Natural killer cell (primary cell): ENCODE data around the gene BCLAF1. TPM values are rescaled to one million over a fixed set of nuclear protein-coding genes. Genes with fewer than 3 reads are reported as not detected.

ENCODE experiments used
- ATAC-seq, 3 donors: fragments of 150-1000 bp in 2 of 3; fragments of 200-7000 bp in 1 of 3; cut with Tn5 transposase; 1 replicate in 1 of 3; 2 replicates in 2 of 3; pipeline ENCODE4 v1.10.0; 2021; ENCODE audit warnings: mild to moderate bottlenecking in 2 of 3, moderate library complexity in 2 of 3
- DNase-seq, 2 donors: peaks; one replicate each; pipeline versions ENCODE4 v3.0.0 to v3.0.0-alpha.2; 2013 to 2021; ENCODE audit warnings: mixed read lengths in 1 of 2
- H3K27ac ChIP-seq: one replicate; pipeline ENCODE4 v1.5.1; 2013; ENCODE audit warnings: mild to moderate bottlenecking, low read length
- H3K27me3 ChIP-seq: one replicate; pipeline ENCODE4 v1.6.1; 2013; ENCODE audit warnings: low read length; ENCODE audit not compliant: control insufficient read depth, insufficient read depth
- H3K36me3 ChIP-seq: one replicate; pipeline ENCODE4 v1.6.1; 2013; ENCODE audit warnings: low read length; ENCODE audit not compliant: control insufficient read depth, insufficient read depth
- H3K4me1 ChIP-seq: one replicate; pipeline ENCODE4 v1.6.1; 2013; ENCODE audit warnings: low read length; ENCODE audit not compliant: control insufficient read depth, insufficient read depth
- H3K4me3 ChIP-seq: one replicate; pipeline ENCODE4 v1.5.1; 2013; ENCODE audit warnings: low read length
- H3K9me3 ChIP-seq: one replicate; pipeline ENCODE4 v1.6.1; 2013; ENCODE audit warnings: low read length; ENCODE audit not compliant: control insufficient read depth, insufficient read depth
- H3K27ac Mint-ChIP-seq, 2 donors: one replicate each; pipeline ENCODE4 v1.8.0; 2022; ENCODE audit warnings: mild to moderate bottlenecking in 2 of 2, mixed read lengths in 2 of 2, moderate library complexity in 1 of 2
- H3K27me3 Mint-ChIP-seq, 2 donors: one replicate each; pipeline ENCODE4 v1.8.0; 2022; ENCODE audit warnings: low read depth in 2 of 2, mixed read lengths in 2 of 2
- H3K36me3 Mint-ChIP-seq: one replicate; pipeline ENCODE4 v1.8.0; 2022; ENCODE audit warnings: mixed read lengths
- H3K4me1 Mint-ChIP-seq, 2 donors: one replicate each; pipeline ENCODE4 v1.8.0; 2022; ENCODE audit warnings: mixed read lengths in 2 of 2
- H3K4me3 Mint-ChIP-seq: one replicate; pipeline ENCODE4 v1.8.0; 2022; ENCODE audit warnings: mild to moderate bottlenecking, moderate library complexity, mixed read lengths
- H3K9me3 Mint-ChIP-seq, 2 donors: one replicate each; pipeline ENCODE4 v1.8.0; 2022; ENCODE audit warnings: mixed read lengths in 2 of 2
- WGBS: methylation state at CpG from one replicate; pipeline ENCODE4 v1.1.7; 2013; ENCODE audit warnings: missing lambda C conversion rate; ENCODE audit not compliant: insufficient coverage; 5-methylcytosine and 5-hydroxymethylcytosine counted together
- intact Hi-C: fragments of 100-400 bp; cut with micrococcal nuclease; formaldehyde crosslinking; loops from one replicate; pipeline ENCODE4 v1.14.2; 2022
- total RNA-seq, 4 donors: library from RNA; stranded (reverse); fragments of 120-200 nt in 1 of 4; gene quantifications; one replicate each; pipeline versions ENCODE4 v1.2.3 to v1.2.4, GENCODE V29; 2013 to 2022
- TF ChIP-seq, protein P1 (sequence below): fragments of 200-600 bp; IDR thresholded peaks from one replicate; pipeline ENCODE4 v1.8.0; 2022; ENCODE audit warnings: antibody characterized with exemption

Gene BCLAF1
- total RNA-seq, 3 donors from 2014 or later (not counting 1 experiment from before 2014, with no cell fraction given): 391 to 582 (median 465) TPM

DNA sequence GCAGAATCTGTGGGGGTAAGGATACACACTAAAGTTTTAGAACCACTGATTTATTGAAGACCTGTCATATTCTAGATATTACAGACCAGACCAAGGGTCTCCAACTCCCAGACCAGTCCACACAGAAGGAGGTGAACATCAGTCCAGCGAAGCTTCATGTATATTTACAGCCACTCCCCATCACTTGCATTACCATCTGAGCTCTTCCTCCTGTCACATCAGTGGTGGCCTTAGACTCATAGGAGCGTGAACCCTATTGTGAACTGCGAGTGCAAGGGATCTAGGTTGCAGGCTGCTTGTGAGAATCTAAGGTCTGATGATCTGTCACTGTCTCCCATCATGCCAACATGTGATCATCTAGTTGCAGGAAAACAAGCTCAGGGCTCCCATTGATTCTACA, 5.0 kb upstream of the BCLAF1 start:
- Histone ChIP-seq H3K27ac (no peak overlapping the region), H3K4me1 (peaks cover 16% of the 10 kb centered on the region), H3K36me3 (no peaks in the 10 kb centered on the region), H3K4me3 (no peak overlapping the region), H3K27me3 (no peaks in the 10 kb centered on the region), H3K9me3 (no peaks in the 10 kb centered on the region)
- Mint-ChIP-seq H3K4me1 (peaks cover 16 to 24% of the 10 kb centered on the region in 2 donors), H3K4me3 (no peak overlapping the region), H3K36me3 (peaks cover 2% of the 10 kb centered on the region), H3K9me3 (no peaks in the 10 kb centered on the region), H3K27ac (no peak overlapping the region), H3K27me3 (peaks cover 3 to 7% of the 10 kb centered on the region in 2 donors)
- intact Hi-C loops: no loop called here
- TF ChIP-seq, protein P1, sequence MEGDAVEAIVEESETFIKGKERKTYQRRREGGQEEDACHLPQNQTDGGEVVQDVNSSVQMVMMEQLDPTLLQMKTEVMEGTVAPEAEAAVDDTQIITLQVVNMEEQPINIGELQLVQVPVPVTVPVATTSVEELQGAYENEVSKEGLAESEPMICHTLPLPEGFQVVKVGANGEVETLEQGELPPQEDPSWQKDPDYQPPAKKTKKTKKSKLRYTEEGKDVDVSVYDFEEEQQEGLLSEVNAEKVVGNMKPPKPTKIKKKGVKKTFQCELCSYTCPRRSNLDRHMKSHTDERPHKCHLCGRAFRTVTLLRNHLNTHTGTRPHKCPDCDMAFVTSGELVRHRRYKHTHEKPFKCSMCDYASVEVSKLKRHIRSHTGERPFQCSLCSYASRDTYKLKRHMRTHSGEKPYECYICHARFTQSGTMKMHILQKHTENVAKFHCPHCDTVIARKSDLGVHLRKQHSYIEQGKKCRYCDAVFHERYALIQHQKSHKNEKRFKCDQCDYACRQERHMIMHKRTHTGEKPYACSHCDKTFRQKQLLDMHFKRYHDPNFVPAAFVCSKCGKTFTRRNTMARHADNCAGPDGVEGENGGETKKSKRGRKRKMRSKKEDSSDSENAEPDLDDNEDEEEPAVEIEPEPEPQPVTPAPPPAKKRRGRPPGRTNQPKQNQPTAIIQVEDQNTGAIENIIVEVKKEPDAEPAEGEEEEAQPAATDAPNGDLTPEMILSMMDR: no peak
- DNase-seq (no peak), ATAC-seq (no peak)
- 98% methylated on average over 3 of the region's 3 CpGs for WGBS

DNA sequence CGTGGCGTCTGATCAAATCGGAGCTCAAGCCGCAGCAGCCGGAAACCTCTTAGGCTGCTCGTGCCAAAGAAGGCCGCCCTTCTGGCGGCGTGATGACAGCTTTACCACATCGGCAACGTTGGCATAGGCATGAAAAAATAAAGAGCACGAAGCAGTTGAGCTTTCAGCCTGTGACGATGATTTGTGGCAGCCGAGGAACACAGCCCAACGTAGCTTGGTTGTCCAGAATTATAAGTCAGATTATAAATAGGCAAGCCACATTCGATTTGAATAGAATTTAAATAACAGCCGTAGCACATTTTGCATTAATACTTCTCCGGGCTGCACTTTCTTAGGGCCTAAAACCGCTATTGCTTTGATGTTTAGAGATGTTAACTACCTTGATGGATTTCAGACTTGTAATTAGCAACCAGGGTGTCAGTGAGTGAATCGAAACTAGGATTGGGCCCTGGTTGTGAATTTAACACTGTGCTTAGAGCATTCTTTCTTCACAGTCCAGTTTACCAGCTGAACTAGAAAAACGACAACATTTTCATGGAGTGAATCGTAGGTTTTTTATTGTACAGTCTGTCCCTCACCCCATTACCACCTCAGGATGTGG, 864 bp upstream of the BCLAF1 start:
- intact Hi-C loops: loop anchor here (1.0 kb wide), 1 partner anchor 40 kb away; the partner anchor contains the start of gene MTFR2
- ATAC-seq: peak; percentile 37 to 59 (median 54)

DNA sequence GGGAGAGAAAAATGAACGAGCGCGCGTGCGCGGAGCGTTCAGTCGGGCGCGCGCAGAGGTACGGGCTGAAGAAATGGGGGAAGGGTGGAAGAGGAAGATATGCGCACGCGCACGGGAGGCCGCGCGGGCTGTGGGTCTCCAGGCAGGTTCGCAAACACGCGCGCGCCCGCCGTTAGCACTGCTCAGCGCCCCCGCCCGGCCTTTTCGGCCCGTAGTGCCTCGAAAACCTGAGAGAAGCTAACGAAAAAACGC, 393 bp downstream of the BCLAF1 start:
- peaks cover 14% of the 10 kb centered on the region for H3K36me3 Mint-ChIP-seq
- peak overlapping the region; percentile 98 for H3K4me3 Mint-ChIP-seq
- DNase-seq (peak; percentile 94 to 98), ATAC-seq (peak; percentile 44 to 73 (median 51))
- H3K27ac Mint-ChIP-seq: peak overlapping the region; percentile 95 to 99
- H3K4me3 ChIP-seq: peak overlapping the region; percentile 91
- no peaks in the 10 kb centered on the region for H3K27me3 Mint-ChIP-seq
- TF ChIP-seq, protein P1: no peak
- H3K9me3 Mint-ChIP-seq: no peaks in the 10 kb centered on the region
- peaks cover 58 to 68% of the 10 kb centered on the region in 2 donors for H3K4me1 Mint-ChIP-seq
- WGBS: under 1% methylated on average over 34 of the region's 34 CpGs
- no peaks in the 10 kb centered on the region for H3K36me3 ChIP-seq
- intact Hi-C loops: loop anchor here (1.0 to 10.0 kb wide), 3 partner anchors 28 to 1426 kb away; no protein-coding TSS in a partner anchor
- no peaks in the 10 kb centered on the region for H3K27me3 ChIP-seq
- H3K4me1 ChIP-seq: peaks cover 42% of the 10 kb centered on the region
- H3K27ac ChIP-seq: peak overlapping the region; percentile 97
- H3K9me3 ChIP-seq: no peaks in the 10 kb centered on the region

More for the DNA sequence above, 864 bp upstream of the BCLAF1 start:
- Histone ChIP-seq H3K27me3 (no peaks in the 10 kb centered on the region), H3K9me3 (no peaks in the 10 kb centered on the region), H3K36me3 (no peaks in the 10 kb centered on the region), H3K27ac (peak overlapping the region; percentile 97), H3K4me3 (peak overlapping the region; percentile 91), H3K4me1 (peaks cover 40% of the 10 kb centered on the region)
- peak; percentile 79 to 96 for DNase-seq
- Mint-ChIP-seq H3K27ac (peak overlapping the region; percentile 95 to 99), H3K36me3 (peaks cover 14% of the 10 kb centered on the region), H3K27me3 (no peaks in the 10 kb centered on the region), H3K9me3 (no peaks in the 10 kb centered on the region), H3K4me3 (peak overlapping the region; percentile 98), H3K4me1 (peaks cover 45 to 56% of the 10 kb centered on the region in 2 donors)
- TF ChIP-seq, protein P1: no peak
- 4% methylated on average over 22 of the region's 22 CpGs for WGBS
